GM08714 (cell line): Measurements from ENCODE around the gene PURA.
"Not testable (repeated sequence)": the region's sequence is repeated elsewhere in the genome, so short reads cannot be mapped to it uniquely, and the experiment has no call there.

Source experiments
- H3K4me3 ChIP-seq: fragments of 200-500 bp; sonication (Bioruptor generic); 2 replicates; pipeline ENCODE4 v1.5.1; 2014; ENCODE audit warnings: mild to moderate bottlenecking, low read length, inconsistent platforms
- ZNF274 ChIP-seq: IDR thresholded peaks from 2 replicates; pipeline ENCODE4 v1.6.1; 2012; ENCODE audit warnings: mild to moderate bottlenecking, low read depth, low read length

Gene PURA

GRCh38 chr5:140152022-140152999 lies 38.4 kb downstream of the PURA start:
- no peak for TF ChIP-seq ZNF274

GRCh38 chr5:140153255-140153654 lies 39.3 kb downstream of the PURA start:
- H3K4me3 ChIP-seq, result no peak overlapping the region
- no peak for TF ChIP-seq ZNF274

More at GRCh38 chr5:140152022-140152999, 38.4 kb downstream of the PURA start:
- no peak overlapping the region for H3K4me3 ChIP-seq

- TF ChIP-seq ZNF274, result no peak
These were observed 40.0 kb downstream of the PURA start for GRCh38 chr5:140153905-140154304.

GRCh38 chr5:140154710-140155381 lies 40.9 kb downstream of the PURA start:
- H3K4me3 ChIP-seq, result not testable (repeated sequence)

More at GRCh38 chr5:140153905-140154304, 40.0 kb downstream of the PURA start:
- no peak overlapping the region for H3K4me3 ChIP-seq

- H3K4me3 ChIP-seq, result no peak overlapping the region
- TF ChIP-seq ZNF274, result no peak
These were observed 43.3 kb downstream of the PURA start for GRCh38 chr5:140157032-140157781.

- no peak for TF ChIP-seq ZNF274
- H3K4me3 ChIP-seq, result no peak overlapping the region
These were observed 45.4 kb downstream of the PURA start for GRCh38 chr5:140159014-140159927.

- no peak for TF ChIP-seq ZNF274
- no peak overlapping the region for H3K4me3 ChIP-seq
These were observed 48.4 kb downstream of the PURA start for GRCh38 chr5:140162275-140162674.

GRCh38 chr5:140162781-140163180 lies 48.9 kb downstream of the PURA start:
- TF ChIP-seq ZNF274, result no peak
- no peak overlapping the region for H3K4me3 ChIP-seq

GRCh38 chr5:140165101-140165922 lies 51.4 kb downstream of the PURA start:
- no peak for TF ChIP-seq ZNF274
- no peak overlapping the region for H3K4me3 ChIP-seq

GRCh38 chr5:140165923-140166270 lies 52.0 kb downstream of the PURA start:
- H3K4me3 ChIP-seq, result no peak overlapping the region
- no peak for TF ChIP-seq ZNF274

- TF ChIP-seq ZNF274, result no peak
- no peak overlapping the region for H3K4me3 ChIP-seq
These were observed 53.0 kb downstream of the PURA start for GRCh38 chr5:140166911-140167310.

GRCh38 chr5:140168371-140168770 lies 54.5 kb downstream of the PURA start:
- no peak for TF ChIP-seq ZNF274
- no peak overlapping the region for H3K4me3 ChIP-seq

- no peak for TF ChIP-seq ZNF274
- H3K4me3 ChIP-seq, result no peak overlapping the region
These were observed 55.5 kb downstream of the PURA start for GRCh38 chr5:140169410-140169809.

GRCh38 chr5:140172483-140172882 lies 58.6 kb downstream of the PURA start:
- no peak for TF ChIP-seq ZNF274
- H3K4me3 ChIP-seq, result no peak overlapping the region
